Suprapubic skin (tissue), 4 donors: ENCODE measurements around the gene UBTD2. TPM values are rescaled to one million over a fixed set of nuclear protein-coding genes. Genes with fewer than 3 reads are reported as not detected.
"Not testable (repeated sequence)": the region's sequence is repeated elsewhere in the genome, so short reads cannot be mapped to it uniquely, and the experiment has no call there.

ENCODE experiments used
- DNase-seq, 2 donors: peaks; one replicate each; pipeline ENCODE4 v3.0.0-alpha.2; 2019; ENCODE audit warnings: low spot score in 2 of 2
- H3K27ac ChIP-seq: fragments of 200-600 bp; sonication (generic); one replicate; pipeline ENCODE4 v1.5.1; 2019
- H3K27me3 ChIP-seq: fragments of 200-600 bp; sonication (generic); one replicate; pipeline ENCODE4 v1.5.1; 2019
- H3K36me3 ChIP-seq: fragments of 200-600 bp; sonication (generic); one replicate; pipeline ENCODE4 v1.5.1; 2019
- H3K4me1 ChIP-seq: fragments of 200-600 bp; sonication (generic); one replicate; pipeline ENCODE4 v1.5.1; 2019
- H3K4me3 ChIP-seq: fragments of 200-600 bp; sonication (generic); one replicate; pipeline ENCODE4 v1.5.1; 2019; ENCODE audit warnings: mild to moderate bottlenecking
- H3K9me3 ChIP-seq: fragments of 200-600 bp; sonication (generic); one replicate; pipeline ENCODE4 v1.5.1; 2019
- CTCF ChIP-seq, 2 donors: fragments of 200-600 bp in 1 of 2; fragments of 450-650 bp in 1 of 2; sonication (generic) in 1 of 2; IDR thresholded peaks; one replicate each; pipeline ENCODE4 v1.5.1; 2016 to 2019; ENCODE audit warnings: antibody characterized with exemption in 2 of 2, mild to moderate bottlenecking in 1 of 2, moderate library complexity in 1 of 2
- EP300 ChIP-seq: sonication (generic); formaldehyde crosslinking; IDR thresholded peaks from one replicate; pipeline ENCODE4 v1.6.1; 2017; ENCODE audit warnings: antibody characterized with exemption
- POLR2A ChIP-seq, 2 donors: fragments of 450-650 bp; IDR thresholded peaks; one replicate each; pipeline ENCODE4 v1.6.1; 2017; ENCODE audit warnings: antibody characterized with exemption in 2 of 2, mild to moderate bottlenecking in 2 of 2, moderate library complexity in 2 of 2
- POLR2AphosphoS5 ChIP-seq, 3 donors: sonication (generic); formaldehyde crosslinking; IDR thresholded peaks; one replicate each; pipeline ENCODE4 v1.6.1; 2017; ENCODE audit warnings: antibody characterized with exemption in 3 of 3
- WGBS: methylation state at CpG from one replicate; pipeline ENCODE4 v1.1.5; 2018; 5-methylcytosine and 5-hydroxymethylcytosine counted together
- total RNA-seq, 4 donors: library from RNA; depleted of rRNA; stranded (reverse); fragments of >200 nt; gene quantifications; one replicate each; pipeline ENCODE4 v1.1.0, GENCODE V29; 2016

UBTD2 gene
- total RNA-seq, 4 donors from 2014 or later: 7.0 to 14.6 (median 12.8) TPM

- no peak overlapping the region for H3K27ac ChIP-seq
- no peaks in the 10 kb centered on the region for H3K4me1 ChIP-seq
- no peak for DNase-seq
- H3K9me3 ChIP-seq: no peaks in the 10 kb centered on the region
- H3K27me3 ChIP-seq: no peaks in the 10 kb centered on the region
- 93% methylated on average over 6 of the region's 6 CpGs for WGBS
- no peak overlapping the region for H3K4me3 ChIP-seq
- no peaks in the 10 kb centered on the region for H3K36me3 ChIP-seq
- TF ChIP-seq POLR2A (IDR thresholded peaks at IDR 0.05) (no peak), EP300 (no peak), POLR2AphosphoS5 (IDR thresholded peaks at IDR 0.05) (no peak), CTCF (IDR thresholded peaks at IDR 0.05) (no peak)
These were observed 83.1 kb downstream of the UBTD2 start for GRCh38 chr5:172200476-172200875.

- Histone ChIP-seq H3K36me3 (no peaks in the 10 kb centered on the region), H3K4me3 (no peak overlapping the region), H3K27me3 (no peaks in the 10 kb centered on the region), H3K27ac (no peak overlapping the region), H3K9me3 (no peaks in the 10 kb centered on the region), H3K4me1 (no peaks in the 10 kb centered on the region)
- TF ChIP-seq CTCF (IDR thresholded peaks at IDR 0.05) (no peak), POLR2AphosphoS5 (IDR thresholded peaks at IDR 0.05) (no peak), POLR2A (IDR thresholded peaks at IDR 0.05) (no peak), EP300 (no peak)
- DNase-seq: no peak
- 85% methylated on average over 10 of the region's 10 CpGs for WGBS
These were observed 84.1 kb downstream of the UBTD2 start for GRCh38 chr5:172199446-172199845.

GRCh38 chr5:172197775-172198174, 85.8 kb downstream of the UBTD2 start:
- H3K27ac ChIP-seq, H3K4me3 ChIP-seq, H3K36me3 ChIP-seq, DNase-seq, H3K27me3 ChIP-seq, H3K4me1 ChIP-seq, H3K9me3 ChIP-seq: not testable (repeated sequence)
- WGBS: 86% methylated on average over 4 of the region's 4 CpGs

GRCh38 chr5:172194985-172195774, 88.4 kb downstream of the UBTD2 start:
- Histone ChIP-seq H3K36me3 (no peaks in the 10 kb centered on the region), H3K4me1 (no peaks in the 10 kb centered on the region), H3K27me3 (no peaks in the 10 kb centered on the region), H3K27ac (no peak overlapping the region), H3K9me3 (no peaks in the 10 kb centered on the region), H3K4me3 (no peak overlapping the region)
- no peak for DNase-seq
- 78% methylated on average over 6 of the region's 6 CpGs for WGBS
- TF ChIP-seq CTCF (IDR thresholded peaks at IDR 0.05) (no peak), EP300 (no peak), POLR2A (IDR thresholded peaks at IDR 0.05) (no peak), POLR2AphosphoS5 (IDR thresholded peaks at IDR 0.05) (no peak)

- Histone ChIP-seq H3K9me3 (no peaks in the 10 kb centered on the region), H3K4me1 (no peaks in the 10 kb centered on the region), H3K4me3 (no peak within 1 kb of the TSS), H3K27me3 (no peaks in the 10 kb centered on the region), H3K27ac (no peak within 1 kb of the TSS), H3K36me3 (no peaks in the 10 kb centered on the region)
- DNase-seq: no peak
- TF ChIP-seq POLR2AphosphoS5 (IDR thresholded peaks at IDR 0.05) (no peak), CTCF (IDR thresholded peaks at IDR 0.05) (no peak), POLR2A (IDR thresholded peaks at IDR 0.05) (no peak), EP300 (no peak)
- WGBS: 86% methylated on average over 6 of the region's 6 CpGs
These were observed 89.7 kb downstream of the UBTD2 start, which contains the start of gene EFCAB9 for GRCh38 chr5:172193872-172194271. Gene EFCAB9, plus strand, starts transcription at chr5:172194172. Its CDS starts 1 bp downstream, at chr5:172194173.
